Ascending aorta (tissue), 2 donors: ENCODE measurements around the gene SPACA5. TPM values are rescaled to one million over a fixed set of nuclear protein-coding genes. Genes with fewer than 3 reads are reported as not detected.
A peak's percentile ranks its signal among the peaks of the same experiment; 100 is the strongest.

Experiments
- DNase-seq, 2 donors: peaks; one replicate each; pipeline ENCODE4 v3.0.0-alpha.2; 2019; ENCODE audit warnings: low spot score in 2 of 2
- H3K27ac ChIP-seq, 2 donors: fragments of 200-600 bp; sonication (generic); one replicate each; pipeline ENCODE4 v1.5.1; 2016 to 2017; ENCODE audit warnings: mild to moderate bottlenecking in 1 of 2
- H3K27me3 ChIP-seq: fragments of 200-600 bp; sonication (generic); one replicate; pipeline ENCODE4 v1.5.1; 2017
- H3K36me3 ChIP-seq, 2 donors: fragments of 200-600 bp; sonication (generic); one replicate each; pipeline ENCODE4 v1.5.1; 2016
- H3K4me1 ChIP-seq, 2 donors: fragments of 200-600 bp; sonication (generic); one replicate each; pipeline ENCODE4 v1.5.1; 2016 to 2017; ENCODE audit warnings: mild to moderate bottlenecking in 1 of 2
- H3K4me3 ChIP-seq, 2 donors: fragments of 200-600 bp; sonication (generic); one replicate each; pipeline ENCODE4 v1.5.1; 2016 to 2017; ENCODE audit warnings: mild to moderate bottlenecking in 1 of 2
- H3K9me3 ChIP-seq, 2 donors: fragments of 200-600 bp; sonication (generic); one replicate each; pipeline ENCODE4 v1.5.1; 2016
- CTCF ChIP-seq, 3 experiments: fragments of 200-600 bp in 2 of 3; fragments of 450-650 bp in 1 of 3; sonication (generic) in 2 of 3; IDR thresholded peaks; one replicate each; pipeline ENCODE4 v1.5.1; 2016 to 2019; ENCODE audit warnings: antibody characterized with exemption in 3 of 3, mild to moderate bottlenecking in 1 of 3, moderate library complexity in 1 of 3
- intact Hi-C: fragments of 100-400 bp; cut with DNase I; formaldehyde crosslinking; loops from one replicate; pipeline ENCODE4 v1.15.1; 2023
- total RNA-seq: library from RNA; depleted of rRNA; stranded (reverse); fragments of >200 nt; gene quantifications from one replicate; pipeline ENCODE4 v1.1.0, GENCODE V29; 2016

Gene SPACA5
- total RNA-seq, 1 donor from 2014 or later: not detected

GRCh38 chrX:47976254-47977151, 30.3 kb upstream of the SPACA5 start:
- Histone ChIP-seq H3K27ac (no peak overlapping the region), H3K4me3 (peak overlapping the region in 1 of 2 donors; percentile 14), H3K9me3 (peaks cover 43 to 62% of the 10 kb centered on the region in 2 donors), H3K36me3 (peaks cover 30 to 52% of the 10 kb centered on the region in 2 donors), H3K27me3 (no peaks in the 10 kb centered on the region), H3K4me1 (no peaks in the 10 kb centered on the region)
- TF ChIP-seq CTCF (IDR thresholded peaks at IDR 0.05): no peak
- DNase-seq: no peak
- intact Hi-C loops: no loop called here

DNA sequence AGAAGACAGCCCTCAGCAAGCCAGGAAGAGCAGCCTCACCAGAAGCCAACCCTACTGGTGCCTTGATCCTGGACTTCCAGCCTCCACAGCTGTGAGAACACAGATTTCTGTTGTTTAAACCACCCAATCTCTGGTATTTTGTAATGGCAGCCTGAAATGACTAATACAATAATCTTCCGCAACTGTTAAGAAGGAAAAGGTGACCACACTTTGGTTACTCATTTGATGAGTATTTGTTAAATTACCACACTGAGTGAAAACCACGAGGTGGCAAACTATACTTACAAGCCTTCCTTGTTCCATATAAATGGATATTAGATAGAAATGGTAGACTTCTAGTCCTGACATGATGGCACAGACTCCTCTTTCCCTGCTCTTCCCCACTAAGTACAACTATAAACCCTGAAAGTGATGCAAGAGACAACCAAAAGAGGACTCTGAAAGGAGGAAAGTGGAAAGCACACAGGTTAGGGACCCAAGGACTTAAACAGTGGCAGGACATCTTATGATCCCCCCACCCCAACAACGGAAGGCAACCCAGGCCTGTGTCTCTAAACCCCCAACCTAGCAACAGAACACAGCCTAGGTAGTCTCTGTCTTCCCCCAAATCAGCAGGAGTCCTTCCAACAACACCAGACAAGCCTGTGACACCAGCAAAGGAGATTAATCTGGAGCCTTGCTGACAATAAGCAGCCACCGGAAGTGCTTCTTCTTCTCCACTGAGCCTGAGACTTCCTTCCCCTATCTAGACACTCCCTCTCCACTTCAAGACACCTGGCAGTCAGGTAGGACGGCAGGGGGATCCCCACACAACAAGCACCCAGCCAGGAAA, 15.3 kb upstream of the SPACA5 start:
- H3K9me3 ChIP-seq: no peaks in the 10 kb centered on the region
- H3K27me3 ChIP-seq: no peaks in the 10 kb centered on the region
- no peak for DNase-seq
- H3K27ac ChIP-seq: no peak overlapping the region
- intact Hi-C loops: no loop called here
- no peak overlapping the region for H3K4me3 ChIP-seq
- H3K4me1 ChIP-seq: no peaks in the 10 kb centered on the region
- H3K36me3 ChIP-seq: peaks cover 2 to 18% of the 10 kb centered on the region in 2 donors
- no peak for TF ChIP-seq CTCF (IDR thresholded peaks at IDR 0.05)

GRCh38 chrX:47992095-47992380, 14.8 kb upstream of the SPACA5 start:
- H3K4me1 ChIP-seq: no peaks in the 10 kb centered on the region
- H3K9me3 ChIP-seq: no peaks in the 10 kb centered on the region
- no peak overlapping the region for H3K4me3 ChIP-seq
- no peak for DNase-seq
- intact Hi-C loops: no loop called here
- H3K27ac ChIP-seq: no peak overlapping the region
- TF ChIP-seq CTCF (IDR thresholded peaks at IDR 0.05): no peak
- no peaks in the 10 kb centered on the region for H3K27me3 ChIP-seq
- H3K36me3 ChIP-seq: peaks cover 2 to 18% of the 10 kb centered on the region in 2 donors

DNA sequence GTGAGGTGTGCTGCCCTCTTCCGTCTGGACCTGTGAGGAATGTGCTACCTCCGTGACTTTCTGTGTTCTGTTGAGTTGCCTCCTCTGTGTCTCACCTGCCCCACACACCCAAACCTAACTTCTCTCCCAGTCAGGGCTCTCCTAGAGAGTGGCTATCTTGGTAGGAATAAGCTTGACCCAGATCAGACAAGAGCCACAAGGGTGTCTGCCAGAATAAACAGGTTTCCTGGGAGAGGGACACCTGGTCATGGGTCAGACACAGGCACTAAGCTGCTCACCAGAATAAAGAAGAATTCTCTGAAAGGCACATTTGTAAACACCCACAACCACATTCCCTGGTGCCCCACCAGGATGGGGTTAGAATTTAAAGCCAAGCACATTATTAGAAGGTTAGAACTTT, 14.1 kb upstream of the SPACA5 start:
- Histone ChIP-seq H3K36me3 (peaks cover 2 to 14% of the 10 kb centered on the region in 2 donors), H3K27ac (no peak overlapping the region), H3K27me3 (no peaks in the 10 kb centered on the region), H3K9me3 (no peaks in the 10 kb centered on the region), H3K4me1 (no peaks in the 10 kb centered on the region), H3K4me3 (no peak overlapping the region)
- DNase-seq: no peak
- no peak for TF ChIP-seq CTCF (IDR thresholded peaks at IDR 0.05)
- intact Hi-C loops: no loop called here

- intact Hi-C loops: loop anchor here (5.0 kb wide), 1 partner anchor 164 kb away; the partner anchor contains the start of gene ZNF81
- no peaks in the 10 kb centered on the region for H3K4me1 ChIP-seq
- H3K36me3 ChIP-seq: peaks cover 0 to 8% of the 10 kb centered on the region in 2 donors
- no peaks in the 10 kb centered on the region for H3K9me3 ChIP-seq
- H3K27ac ChIP-seq: no peak overlapping the region
- no peak for DNase-seq
- no peak overlapping the region for H3K4me3 ChIP-seq
- H3K27me3 ChIP-seq: no peaks in the 10 kb centered on the region
- no peak for TF ChIP-seq CTCF (IDR thresholded peaks at IDR 0.05)
These were observed 5.5 kb upstream of the SPACA5 start for GRCh38 chrX:48001260-48001659.
